NB4 (cell line): ENCODE measurements around the gene ZNF689.

Experiments
- POLR2A ChIP-seq: IDR thresholded peaks from 2 replicates; pipeline ENCODE4 v1.6.1; 2011; ENCODE audit warnings: mild to moderate bottlenecking; ENCODE audit not compliant: insufficient read length; ENCODE audit errors: extremely low read depth
- TF ChIP-seq, protein P1 (sequence below): IDR thresholded peaks from one replicate; pipeline ENCODE4 v1.5.1; 2012; ENCODE audit warnings: low read depth, low read length
- TF ChIP-seq, protein P2 (sequence below): IDR thresholded peaks from 2 replicates; pipeline ENCODE4 v1.6.1; 2011; ENCODE audit warnings: low read depth, low read length

DNA sequence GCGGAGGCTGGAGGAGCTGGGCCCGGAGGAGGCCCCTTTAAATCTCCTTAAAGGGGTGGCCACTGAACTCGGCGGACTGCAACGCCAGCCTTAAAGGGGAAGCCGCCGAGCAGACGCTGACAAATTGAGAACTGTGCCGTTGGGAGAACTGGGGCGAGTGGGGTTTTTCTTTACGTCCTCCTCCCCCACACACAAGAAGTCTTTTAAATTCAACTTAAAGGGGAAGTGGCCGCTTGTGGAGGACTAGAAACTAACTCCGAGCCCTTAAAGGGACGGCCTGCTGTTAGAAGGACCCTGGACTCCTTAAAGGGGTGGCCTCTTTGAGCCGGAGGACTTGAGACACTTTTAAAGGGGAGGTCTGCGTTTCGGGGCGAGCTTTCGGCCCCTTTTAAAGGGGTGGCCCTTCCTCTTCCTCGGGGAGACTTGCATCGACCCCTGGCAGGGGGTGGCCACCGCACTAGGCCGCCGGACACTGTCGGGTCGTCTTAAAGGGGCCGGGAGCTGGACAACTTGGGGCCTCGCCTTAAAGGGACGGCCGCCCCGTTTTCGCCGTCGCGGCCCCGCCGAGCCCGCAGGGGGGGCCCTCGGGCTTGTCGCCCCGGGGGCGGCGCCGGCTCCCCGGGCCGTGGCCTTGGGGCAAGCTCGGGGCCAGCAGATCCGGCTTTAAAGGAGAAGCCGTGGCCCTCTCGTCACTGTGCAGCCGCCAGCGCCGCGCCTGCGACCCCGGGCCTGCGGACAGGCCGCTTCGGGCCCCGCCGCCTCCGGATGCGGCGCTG, 48.7 kb upstream of the ZNF689 start:
- TF ChIP-seq, protein P1, sequence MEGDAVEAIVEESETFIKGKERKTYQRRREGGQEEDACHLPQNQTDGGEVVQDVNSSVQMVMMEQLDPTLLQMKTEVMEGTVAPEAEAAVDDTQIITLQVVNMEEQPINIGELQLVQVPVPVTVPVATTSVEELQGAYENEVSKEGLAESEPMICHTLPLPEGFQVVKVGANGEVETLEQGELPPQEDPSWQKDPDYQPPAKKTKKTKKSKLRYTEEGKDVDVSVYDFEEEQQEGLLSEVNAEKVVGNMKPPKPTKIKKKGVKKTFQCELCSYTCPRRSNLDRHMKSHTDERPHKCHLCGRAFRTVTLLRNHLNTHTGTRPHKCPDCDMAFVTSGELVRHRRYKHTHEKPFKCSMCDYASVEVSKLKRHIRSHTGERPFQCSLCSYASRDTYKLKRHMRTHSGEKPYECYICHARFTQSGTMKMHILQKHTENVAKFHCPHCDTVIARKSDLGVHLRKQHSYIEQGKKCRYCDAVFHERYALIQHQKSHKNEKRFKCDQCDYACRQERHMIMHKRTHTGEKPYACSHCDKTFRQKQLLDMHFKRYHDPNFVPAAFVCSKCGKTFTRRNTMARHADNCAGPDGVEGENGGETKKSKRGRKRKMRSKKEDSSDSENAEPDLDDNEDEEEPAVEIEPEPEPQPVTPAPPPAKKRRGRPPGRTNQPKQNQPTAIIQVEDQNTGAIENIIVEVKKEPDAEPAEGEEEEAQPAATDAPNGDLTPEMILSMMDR = no peak
- no peak for TF ChIP-seq POLR2A
- TF ChIP-seq, protein P2, sequence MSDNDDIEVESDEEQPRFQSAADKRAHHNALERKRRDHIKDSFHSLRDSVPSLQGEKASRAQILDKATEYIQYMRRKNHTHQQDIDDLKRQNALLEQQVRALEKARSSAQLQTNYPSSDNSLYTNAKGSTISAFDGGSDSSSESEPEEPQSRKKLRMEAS = peak; percentile 59; the same call in 1 of the 2 replicates
